ENCODE data around the gene ABLIM3.
A peak's percentile ranks its signal among the peaks of the same experiment; 100 is the strongest.

Gene ABLIM3

GRCh38 chr5:149228618-149229297 is 87.5 kb downstream of the ABLIM3 start:
- H3K27ac ChIP-seq (replicated peaks), result no peak overlapping the region
- DNase-seq (ENCODE audit: low read depth in 1 of 2, low spot score in 1 of 2), result peak in 1 of 2 experiments; percentile 14
- peaks cover 2% of the 10 kb centered on the region for H3K27me3 ChIP-seq (ENCODE audit: insufficient read depth, poor library complexity, severe bottlenecking)
- H3K4me3 ChIP-seq (replicated peaks; ENCODE audit: insufficient read depth, low read length), result no peak overlapping the region
- TF ChIP-seq GABPA (IDR thresholded peaks at IDR 0.05; ENCODE audit: low read depth), result no peak
- no peak for TF ChIP-seq SPI1 (IDR thresholded peaks at IDR 0.05; ENCODE audit: borderline replicate concordance, low read depth)
- TF ChIP-seq POLR2AphosphoS5 (IDR thresholded peaks at IDR 0.05; ENCODE audit: low read depth), result no peak
- TF ChIP-seq REST (IDR thresholded peaks at IDR 0.05; ENCODE audit: insufficient replicate concordance, low read depth), result peak; percentile 78
- TF ChIP-seq, protein P1, sequence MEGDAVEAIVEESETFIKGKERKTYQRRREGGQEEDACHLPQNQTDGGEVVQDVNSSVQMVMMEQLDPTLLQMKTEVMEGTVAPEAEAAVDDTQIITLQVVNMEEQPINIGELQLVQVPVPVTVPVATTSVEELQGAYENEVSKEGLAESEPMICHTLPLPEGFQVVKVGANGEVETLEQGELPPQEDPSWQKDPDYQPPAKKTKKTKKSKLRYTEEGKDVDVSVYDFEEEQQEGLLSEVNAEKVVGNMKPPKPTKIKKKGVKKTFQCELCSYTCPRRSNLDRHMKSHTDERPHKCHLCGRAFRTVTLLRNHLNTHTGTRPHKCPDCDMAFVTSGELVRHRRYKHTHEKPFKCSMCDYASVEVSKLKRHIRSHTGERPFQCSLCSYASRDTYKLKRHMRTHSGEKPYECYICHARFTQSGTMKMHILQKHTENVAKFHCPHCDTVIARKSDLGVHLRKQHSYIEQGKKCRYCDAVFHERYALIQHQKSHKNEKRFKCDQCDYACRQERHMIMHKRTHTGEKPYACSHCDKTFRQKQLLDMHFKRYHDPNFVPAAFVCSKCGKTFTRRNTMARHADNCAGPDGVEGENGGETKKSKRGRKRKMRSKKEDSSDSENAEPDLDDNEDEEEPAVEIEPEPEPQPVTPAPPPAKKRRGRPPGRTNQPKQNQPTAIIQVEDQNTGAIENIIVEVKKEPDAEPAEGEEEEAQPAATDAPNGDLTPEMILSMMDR (IDR thresholded peaks at IDR 0.05; ENCODE audit: insufficient read depth, low read length), result no peak

DNA sequence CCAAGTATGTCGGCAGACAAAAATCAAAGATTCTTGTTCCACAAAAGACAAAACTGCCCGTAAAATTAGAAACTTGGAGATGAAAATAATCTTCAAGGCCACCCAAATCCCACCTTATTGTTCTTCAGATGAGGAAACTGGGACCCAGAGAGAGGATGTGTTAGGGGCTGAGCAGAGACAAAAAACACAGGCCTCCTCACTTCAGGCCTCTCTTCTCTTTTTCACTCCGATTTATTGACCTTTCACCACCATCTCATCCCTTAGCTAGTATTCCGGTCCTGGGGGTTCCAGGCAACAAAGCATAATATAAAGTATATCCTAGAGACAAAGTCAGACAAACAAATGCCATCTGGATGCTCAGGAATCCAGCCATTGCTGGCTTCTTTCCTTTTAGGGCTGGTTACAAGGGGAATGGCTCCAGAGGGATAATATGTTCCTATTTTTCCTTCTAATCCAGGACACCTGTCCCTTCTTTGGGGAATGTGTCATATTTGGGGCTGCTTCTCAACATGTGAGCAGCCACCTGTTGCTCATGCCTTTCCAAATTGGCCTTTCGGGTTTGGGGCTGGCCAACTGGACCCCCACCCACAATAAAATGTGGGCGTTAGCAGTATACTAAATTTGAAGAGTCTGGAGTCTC is 88.1 kb downstream of the ABLIM3 start:
- TF ChIP-seq REST (IDR thresholded peaks at IDR 0.05; ENCODE audit: insufficient replicate concordance, low read depth) (no peak), POLR2AphosphoS5 (IDR thresholded peaks at IDR 0.05; ENCODE audit: low read depth) (no peak), SPI1 (IDR thresholded peaks at IDR 0.05; ENCODE audit: borderline replicate concordance, low read depth) (no peak), GABPA (IDR thresholded peaks at IDR 0.05; ENCODE audit: low read depth) (no peak)
- TF ChIP-seq, protein P1 (IDR thresholded peaks at IDR 0.05; ENCODE audit: insufficient read depth, low read length), result no peak
- DNase-seq (ENCODE audit: low read depth in 1 of 2, low spot score in 1 of 2), result no peak
- H3K27me3 ChIP-seq (ENCODE audit: insufficient read depth, poor library complexity, severe bottlenecking), result peaks cover 2% of the 10 kb centered on the region
- H3K4me3 ChIP-seq (replicated peaks; ENCODE audit: insufficient read depth, low read length), result no peak overlapping the region
- H3K27ac ChIP-seq (replicated peaks), result no peak overlapping the region

GRCh38 chr5:149235841-149236240 is 94.5 kb downstream of the ABLIM3 start:
- no peak for DNase-seq (ENCODE audit: low read depth in 1 of 2, low spot score in 1 of 2)

More at GRCh38 chr5:149235841-149236240, 94.5 kb downstream of the ABLIM3 start:
- Histone ChIP-seq H3K27me3 (ENCODE audit: insufficient read depth, poor library complexity, severe bottlenecking) (no peaks in the 10 kb centered on the region), H3K4me3 (replicated peaks; ENCODE audit: insufficient read depth, low read length) (no peak overlapping the region), H3K27ac (replicated peaks) (no peak overlapping the region)
- TF ChIP-seq POLR2AphosphoS5 (IDR thresholded peaks at IDR 0.05; ENCODE audit: low read depth) (no peak), SPI1 (IDR thresholded peaks at IDR 0.05; ENCODE audit: borderline replicate concordance, low read depth) (no peak), REST (IDR thresholded peaks at IDR 0.05; ENCODE audit: insufficient replicate concordance, low read depth) (no peak), GABPA (IDR thresholded peaks at IDR 0.05; ENCODE audit: low read depth) (no peak)
- TF ChIP-seq, protein P1 (IDR thresholded peaks at IDR 0.05; ENCODE audit: insufficient read depth, low read length), result no peak
